HAP-1 (cell line): ENCODE results near the gene MANSC4.
A peak's percentile ranks its signal among the peaks of the same experiment; 100 is the strongest.

Experiments used
- DNase-seq, 2 experiments: peaks; one replicate each; pipeline ENCODE4 v3.0.0-alpha.2; 2016 to 2020; ENCODE audit warnings: low spot score in 2 of 2
- H3K27me3 ChIP-seq: fragments of 250-450 bp; sonication (Bioruptor Pico); 2 replicates; pipeline ENCODE4 v1.5.1; 2020; ENCODE audit warnings: low read depth, mild to moderate bottlenecking, moderate library complexity
- H3K36me3 ChIP-seq: fragments of 250-450 bp; sonication (Bioruptor Pico); replicated peaks from 2 replicates; pipeline ENCODE4 v1.5.1; 2020; ENCODE audit warnings: mild to moderate bottlenecking
- H3K4me1 ChIP-seq: fragments of 250-450 bp; sonication (Bioruptor Pico); 2 replicates; pipeline ENCODE4 v1.5.1; 2020; ENCODE audit warnings: mild to moderate bottlenecking
- H3K4me3 ChIP-seq: fragments of 250-450 bp; sonication (Bioruptor Pico); 2 replicates; pipeline ENCODE4 v1.5.1; 2020; ENCODE audit warnings: mild to moderate bottlenecking, moderate library complexity
- H3K9me3 ChIP-seq: fragments of 250-450 bp; sonication (Bioruptor Pico); 2 replicates; pipeline ENCODE4 v1.5.1; 2020; ENCODE audit warnings: mild to moderate bottlenecking, moderate library complexity
- in situ Hi-C: fragments of 300-500 bp; cut with MboI; formaldehyde crosslinking; loops from 3 replicates; pipeline ENCODE4 v1.14.3; 2020; ENCODE audit warnings: low sequenced_read_pairs, inconsistent platforms, mixed read lengths

Gene MANSC4

DNA sequence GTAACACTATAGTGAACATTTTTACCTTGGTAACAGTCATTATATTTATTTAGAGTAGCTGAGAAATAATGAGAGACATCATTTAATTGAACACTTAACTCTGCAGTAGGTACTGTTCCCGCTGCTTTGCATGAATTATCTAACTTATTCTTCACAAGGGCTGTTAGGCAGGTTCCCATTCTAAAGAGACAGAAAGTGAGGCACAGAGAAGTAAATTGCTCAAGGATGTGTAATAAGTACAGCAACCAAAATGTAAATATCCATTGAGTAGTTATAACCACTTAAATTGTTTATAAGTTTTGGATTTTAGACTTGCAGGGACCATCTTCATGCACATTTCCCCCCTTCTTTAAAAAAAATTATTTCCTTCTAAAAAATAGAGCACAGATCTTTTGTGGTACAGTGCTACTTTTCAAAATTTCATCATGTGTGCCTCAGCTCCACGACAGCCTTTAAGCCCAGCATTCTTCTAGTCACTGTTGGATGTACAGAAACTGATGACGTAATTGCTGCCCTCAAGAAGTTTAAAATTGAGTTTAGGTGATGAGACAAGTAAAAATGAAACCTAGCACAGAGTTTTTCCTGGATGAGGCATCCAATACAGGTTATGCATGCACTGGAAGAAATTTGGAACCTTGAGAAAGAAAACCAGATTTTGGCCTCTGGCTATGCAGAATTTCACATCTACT is 6.0 kb upstream of the MANSC4 start:
- Histone ChIP-seq H3K27me3 (no peaks in the 10 kb centered on the region), H3K36me3 (peaks cover 8% of the 10 kb centered on the region), H3K4me3 (no peak overlapping the region), H3K9me3 (no peaks in the 10 kb centered on the region), H3K4me1 (peaks cover 14% of the 10 kb centered on the region)
- in situ Hi-C loops, result no loop called here
- DNase-seq, result no peak

DNA sequence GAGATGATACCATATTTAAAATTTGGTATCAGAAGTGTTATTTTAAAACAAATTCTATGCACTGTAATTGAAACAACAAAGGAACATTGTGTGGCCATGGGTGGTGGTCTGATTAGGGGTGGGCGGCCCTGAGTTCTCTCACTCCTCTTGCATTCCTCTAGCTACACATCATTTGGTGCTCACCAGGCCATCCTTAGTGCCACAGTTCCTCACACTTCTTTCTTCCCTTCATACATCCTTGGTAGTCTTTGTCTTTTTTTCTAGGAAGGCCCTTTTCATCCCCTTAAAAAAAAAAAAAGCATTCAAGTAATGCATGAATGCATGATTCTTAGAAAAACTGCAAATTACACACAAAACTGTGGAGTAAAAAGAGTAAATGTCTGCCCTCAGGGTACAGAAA is 2.4 kb upstream of the MANSC4 start:
- in situ Hi-C loops, result no loop called here
- DNase-seq, result no peak
- Histone ChIP-seq H3K9me3 (no peaks in the 10 kb centered on the region), H3K36me3 (no peaks in the 10 kb centered on the region; the same call in 1 of the 2 replicates), H3K27me3 (no peaks in the 10 kb centered on the region), H3K4me1 (peaks cover 26% of the 10 kb centered on the region), H3K4me3 (no peak overlapping the region)

GRCh38 chr12:27781680-27782079 is 1.6 kb upstream of the MANSC4 start:
- in situ Hi-C loops, result no loop called here
- peak overlapping the region; percentile 40 for H3K4me3 ChIP-seq
- peak; percentile 21 to 38 for DNase-seq
- no peaks in the 10 kb centered on the region for H3K27me3 ChIP-seq
- H3K4me1 ChIP-seq, result peaks cover 26% of the 10 kb centered on the region
- H3K36me3 ChIP-seq, result no peaks in the 10 kb centered on the region; the same call in 1 of the 2 replicates
- no peaks in the 10 kb centered on the region for H3K9me3 ChIP-seq

- Histone ChIP-seq H3K27me3 (no peaks in the 10 kb centered on the region), H3K36me3 (no peaks in the 10 kb centered on the region; the same call in 1 of the 2 replicates), H3K4me3 (peak overlapping the region; percentile 40), H3K9me3 (no peaks in the 10 kb centered on the region), H3K4me1 (peaks cover 26% of the 10 kb centered on the region)
- in situ Hi-C loops, result no loop called here
- DNase-seq, result peak; percentile 29 to 53
Observed at GRCh38 chr12:27780612-27781408, 774 bp upstream of the MANSC4 start.

- in situ Hi-C loops, result no loop called here
Observed at GRCh38 chr12:27779416-27779919, 568 bp downstream of the MANSC4 start.

GRCh38 chr12:27778206-27778605 is 1.8 kb downstream of the MANSC4 start:
- Histone ChIP-seq H3K36me3 (no peaks in the 10 kb centered on the region), H3K9me3 (no peaks in the 10 kb centered on the region), H3K27me3 (no peaks in the 10 kb centered on the region), H3K4me1 (peaks cover 29% of the 10 kb centered on the region), H3K4me3 (no peak overlapping the region)
- in situ Hi-C loops, result no loop called here
- DNase-seq, result no peak

More at GRCh38 chr12:27779416-27779919, 568 bp downstream of the MANSC4 start:
- peak overlapping the region; percentile 40 for H3K4me3 ChIP-seq
- no peaks in the 10 kb centered on the region; the same call in 1 of the 2 replicates for H3K36me3 ChIP-seq
- H3K9me3 ChIP-seq, result no peaks in the 10 kb centered on the region
- peak in 1 of 2 experiments; percentile 22 for DNase-seq
- H3K27me3 ChIP-seq, result no peaks in the 10 kb centered on the region
- H3K4me1 ChIP-seq, result peaks cover 26% of the 10 kb centered on the region

GRCh38 chr12:27777141-27777540 is 2.9 kb downstream of the MANSC4 start:
- in situ Hi-C loops, result no loop called here
- DNase-seq, result no peak

GRCh38 chr12:27772328-27773049 is 7.5 kb downstream of the MANSC4 start:
- H3K9me3 ChIP-seq, result no peaks in the 10 kb centered on the region
- H3K4me3 ChIP-seq, result no peak overlapping the region
- in situ Hi-C loops, result no loop called here
- peaks cover 13% of the 10 kb centered on the region for H3K4me1 ChIP-seq
- DNase-seq, result peak in 1 of 2 experiments; percentile 78
- H3K36me3 ChIP-seq, result no peaks in the 10 kb centered on the region
- H3K27me3 ChIP-seq, result peaks cover 12% of the 10 kb centered on the region; the same call in 1 of the 2 replicates

More at GRCh38 chr12:27777141-27777540, 2.9 kb downstream of the MANSC4 start:
- Histone ChIP-seq H3K4me3 (no peak overlapping the region), H3K4me1 (peaks cover 29% of the 10 kb centered on the region), H3K27me3 (peaks cover 2% of the 10 kb centered on the region; the same call in 1 of the 2 replicates), H3K36me3 (no peaks in the 10 kb centered on the region), H3K9me3 (no peaks in the 10 kb centered on the region)

- no peaks in the 10 kb centered on the region for H3K9me3 ChIP-seq
- H3K4me1 ChIP-seq, result peaks cover 13% of the 10 kb centered on the region
- no peaks in the 10 kb centered on the region for H3K36me3 ChIP-seq
- no peak for DNase-seq
- H3K4me3 ChIP-seq, result no peak overlapping the region
- peaks cover 12% of the 10 kb centered on the region; the same call in 1 of the 2 replicates for H3K27me3 ChIP-seq
- in situ Hi-C loops, result no loop called here
Observed at GRCh38 chr12:27771481-27772327, 8.3 kb downstream of the MANSC4 start.

GRCh38 chr12:27769142-27769673 is 10.8 kb downstream of the MANSC4 start:
- no peaks in the 10 kb centered on the region for H3K9me3 ChIP-seq
- DNase-seq, result no peak
- peaks cover 13% of the 10 kb centered on the region for H3K4me1 ChIP-seq
- in situ Hi-C loops, result no loop called here
- H3K4me3 ChIP-seq, result no peak overlapping the region
- H3K36me3 ChIP-seq, result no peaks in the 10 kb centered on the region
- peaks cover 12% of the 10 kb centered on the region; the same call in 1 of the 2 replicates for H3K27me3 ChIP-seq

DNA sequence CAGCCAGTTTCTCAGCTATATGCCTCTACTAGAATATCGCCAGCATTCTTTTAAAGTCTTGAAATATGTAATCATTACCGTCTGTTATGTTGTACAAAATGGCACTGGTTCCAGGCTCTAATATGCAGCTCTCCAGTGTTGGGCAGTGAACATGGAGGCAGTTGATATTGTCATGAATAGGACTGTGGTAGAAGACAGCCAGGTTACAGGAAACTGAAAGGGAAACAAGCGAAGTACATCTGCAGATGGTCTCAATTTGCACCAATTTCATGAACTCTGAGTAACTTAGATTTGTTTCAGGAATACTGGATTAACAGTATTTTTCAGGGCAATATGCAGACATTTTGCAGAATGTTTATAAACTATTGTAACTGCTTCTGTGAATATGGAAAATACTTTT is 13.4 kb downstream of the MANSC4 start:
- in situ Hi-C loops, result no loop called here
- Histone ChIP-seq H3K27me3 (peaks cover 8% of the 10 kb centered on the region; the same call in 1 of the 2 replicates), H3K9me3 (no peaks in the 10 kb centered on the region), H3K36me3 (no peaks in the 10 kb centered on the region), H3K4me3 (no peak overlapping the region), H3K4me1 (no peaks in the 10 kb centered on the region; the same call in 1 of the 2 replicates)
- no peak for DNase-seq

GRCh38 chr12:27762757-27763156 is 17.3 kb downstream of the MANSC4 start:
- no peaks in the 10 kb centered on the region for H3K4me1 ChIP-seq
- no peaks in the 10 kb centered on the region for H3K36me3 ChIP-seq
- H3K9me3 ChIP-seq, result no peaks in the 10 kb centered on the region
- no peaks in the 10 kb centered on the region for H3K27me3 ChIP-seq
- no peak overlapping the region for H3K4me3 ChIP-seq
- in situ Hi-C loops, result no loop called here
- no peak for DNase-seq
